DND-41 (cell line): ENCODE results near the gene TBC1D5.

ENCODE experiments used
- CTCF ChIP-seq: IDR thresholded peaks from 2 replicates; pipeline ENCODE4 v1.5.1; 2012; ENCODE audit warnings: borderline replicate concordance, low read length, moderate library complexity, mild to moderate bottlenecking; ENCODE audit not compliant: poor library complexity, severe bottlenecking; ENCODE audit errors: extremely low read depth
- EZH2 ChIP-seq: IDR thresholded peaks from 3 replicates; pipeline ENCODE4 v1.6.1; 2012; ENCODE audit warnings: borderline replicate concordance, low read depth, mild to moderate bottlenecking, moderate library complexity, low read length, inconsistent platforms; ENCODE audit not compliant: severe bottlenecking

GRCh38 chr3:17217588-17217987, 524.8 kb downstream of the TBC1D5 start:
- TF ChIP-seq CTCF (no peak), EZH2 (no peak)
